K562 (cell line): ENCODE results near the gene SLC6A6.

Experiments
- POLR2A ChIP-seq: fragments of 450-650 bp; conservative IDR thresholded peaks from 2 replicates; pipeline ENCODE4 v1.6.1; 2016
- SNRNP70 ChIP-seq: fragments of 200-400 bp; formaldehyde crosslinking; optimal IDR thresholded peaks from 2 replicates; pipeline ENCODE3; 2017; ENCODE audit warnings: low read depth, low read length
- ZKSCAN1 ChIP-seq: fragments of 150-350 bp; IDR thresholded peaks from 2 replicates; pipeline ENCODE4 v1.6.1; 2016; ENCODE audit warnings: low read depth, low read length
- ZNF134 ChIP-seq: fragments of 250-450 bp; sonication (Bioruptor Pico); conservative IDR thresholded peaks from 2 replicates; pipeline ENCODE4 v1.4.0; 2020
- ZNF23 ChIP-seq: fragments of 250-450 bp; sonication (Bioruptor Pico); IDR thresholded peaks from 2 replicates; pipeline ENCODE4 v1.4.0; 2020; ENCODE audit warnings: mild to moderate bottlenecking
- ZNF561 ChIP-seq: fragments of 450-650 bp; formaldehyde crosslinking; conservative IDR thresholded peaks from 2 replicates; pipeline ENCODE4 v1.4.0; 2020; ENCODE audit warnings: mild to moderate bottlenecking, moderate library complexity
- ZNF764 ChIP-seq: fragments of 250-450 bp; sonication (Bioruptor Pico); IDR thresholded peaks from 2 replicates; pipeline ENCODE4 v1.4.0; 2020; ENCODE audit warnings: low read depth, mild to moderate bottlenecking, moderate library complexity
- TF ChIP-seq, protein P1 (sequence below): fragments of 250-450 bp; sonication (Bioruptor Pico); IDR thresholded peaks from 2 replicates; pipeline ENCODE4 v1.4.0; 2020; ENCODE audit warnings: mild to moderate bottlenecking, moderate library complexity, borderline replicate concordance

DNA sequence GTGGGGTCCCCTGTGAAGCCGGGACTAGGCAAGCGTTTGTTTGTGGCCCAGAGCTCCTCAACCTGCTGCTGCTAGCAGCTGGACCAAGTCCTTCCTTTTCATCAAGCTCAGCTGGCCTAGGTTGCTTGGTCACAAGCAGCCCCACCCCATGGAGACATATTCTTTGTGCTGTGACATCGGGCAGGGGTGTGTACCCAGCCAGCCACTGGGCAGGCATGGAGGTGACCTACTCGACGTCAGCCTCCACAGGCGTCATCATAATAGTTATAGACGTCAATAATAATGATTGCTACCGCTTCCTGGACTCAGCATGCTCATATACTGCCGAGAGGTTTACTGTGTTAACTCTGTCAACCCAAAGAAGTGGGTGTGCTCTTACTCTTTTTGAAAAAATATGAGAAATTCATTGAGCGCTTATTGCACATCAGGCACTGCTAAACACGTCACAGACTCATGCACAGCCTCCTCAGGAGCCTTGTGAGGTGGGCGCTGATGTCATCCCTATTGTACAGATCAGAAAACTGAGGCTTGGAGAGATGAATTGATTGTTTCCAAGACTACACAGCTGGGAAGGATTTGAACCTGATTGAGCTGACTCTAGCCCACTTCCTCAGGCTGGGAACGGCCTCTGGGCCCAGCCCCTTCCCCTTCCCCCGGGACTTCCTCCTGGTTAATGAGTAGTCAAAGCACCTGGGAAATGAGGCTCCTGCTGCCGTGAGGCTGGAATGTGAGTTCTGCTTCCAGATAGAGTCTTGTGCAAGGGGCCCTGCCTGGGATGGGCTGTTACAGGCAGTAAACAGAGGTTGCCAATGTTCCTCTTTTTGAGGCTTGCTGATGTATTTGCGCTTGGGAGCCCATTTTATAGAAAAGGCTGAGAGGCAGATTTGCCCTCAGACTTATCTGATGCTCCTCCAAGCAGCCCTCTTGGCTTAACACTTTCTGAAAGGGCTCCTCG, 16.2 kb downstream of the SLC6A6 start:
- TF ChIP-seq POLR2A (no peak), ZNF23 (CRISPR knock-in tag) (no peak), SNRNP70 (no peak), ZNF134 (CRISPR knock-in tag) (no peak), ZNF764 (CRISPR knock-in tag) (no peak), ZNF561 (CRISPR knock-in tag) (no peak), ZKSCAN1 (no peak)
- TF ChIP-seq, protein P1, sequence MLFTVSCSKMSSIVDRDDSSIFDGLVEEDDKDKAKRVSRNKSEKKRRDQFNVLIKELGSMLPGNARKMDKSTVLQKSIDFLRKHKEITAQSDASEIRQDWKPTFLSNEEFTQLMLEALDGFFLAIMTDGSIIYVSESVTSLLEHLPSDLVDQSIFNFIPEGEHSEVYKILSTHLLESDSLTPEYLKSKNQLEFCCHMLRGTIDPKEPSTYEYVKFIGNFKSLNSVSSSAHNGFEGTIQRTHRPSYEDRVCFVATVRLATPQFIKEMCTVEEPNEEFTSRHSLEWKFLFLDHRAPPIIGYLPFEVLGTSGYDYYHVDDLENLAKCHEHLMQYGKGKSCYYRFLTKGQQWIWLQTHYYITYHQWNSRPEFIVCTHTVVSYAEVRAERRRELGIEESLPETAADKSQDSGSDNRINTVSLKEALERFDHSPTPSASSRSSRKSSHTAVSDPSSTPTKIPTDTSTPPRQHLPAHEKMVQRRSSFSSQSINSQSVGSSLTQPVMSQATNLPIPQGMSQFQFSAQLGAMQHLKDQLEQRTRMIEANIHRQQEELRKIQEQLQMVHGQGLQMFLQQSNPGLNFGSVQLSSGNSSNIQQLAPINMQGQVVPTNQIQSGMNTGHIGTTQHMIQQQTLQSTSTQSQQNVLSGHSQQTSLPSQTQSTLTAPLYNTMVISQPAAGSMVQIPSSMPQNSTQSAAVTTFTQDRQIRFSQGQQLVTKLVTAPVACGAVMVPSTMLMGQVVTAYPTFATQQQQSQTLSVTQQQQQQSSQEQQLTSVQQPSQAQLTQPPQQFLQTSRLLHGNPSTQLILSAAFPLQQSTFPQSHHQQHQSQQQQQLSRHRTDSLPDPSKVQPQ (CRISPR knock-in tag) = no peak
